ENCODE measurements around the gene RHOH. TPM values are rescaled to one million over a fixed set of nuclear protein-coding genes. Genes with fewer than 3 reads are reported as not detected.
"Not testable (repeated sequence)": the region's sequence is repeated elsewhere in the genome, so short reads cannot be mapped to it uniquely, and the experiment has no call there.

The RHOH gene
- total and polyA plus RNA-seq, 2 donors = 71.2 to 109 TPM

- Histone ChIP-seq H3K36me3 (ENCODE audit: control insufficient read depth in 2 of 2, insufficient read depth in 2 of 2, low read length in 1 of 2) (no peaks in the 10 kb centered on the region), H3K9me3 (ENCODE audit: control insufficient read depth in 2 of 2, insufficient read depth in 1 of 2, low read length in 1 of 2) (no peaks in the 10 kb centered on the region), H3K4me3 (ENCODE audit: low read length in 2 of 2) (no peak overlapping the region), H3K27ac (ENCODE audit: low read depth in 1 of 2, low read length in 1 of 2) (no peak overlapping the region), H3K4me1 (ENCODE audit: control insufficient read depth in 2 of 2, insufficient read depth in 2 of 2, low read length in 2 of 2) (peaks cover 28% of the 10 kb centered on the region in 2 donors), H3K27me3 (ENCODE audit: control insufficient read depth in 2 of 2, insufficient read depth in 1 of 2, low read length in 1 of 2) (no peaks in the 10 kb centered on the region)
- no peak for DNase-seq (ENCODE audit: low read depth in 6 of 9, low spot score in 9 of 9)
- WGBS = 0% methylated on average over 1 of the region's 1 CpG
These were observed 72.3 kb downstream of the RHOH start for GRCh38 chr4:40269133-40269532.

GRCh38 chr4:40270609-40271008 is 73.8 kb downstream of the RHOH start:
- Histone ChIP-seq H3K36me3 (ENCODE audit: control insufficient read depth in 2 of 2, insufficient read depth in 2 of 2, low read length in 1 of 2) (no peaks in the 10 kb centered on the region), H3K9me3 (ENCODE audit: control insufficient read depth in 2 of 2, insufficient read depth in 1 of 2, low read length in 1 of 2) (no peaks in the 10 kb centered on the region), H3K27ac (ENCODE audit: low read depth in 1 of 2, low read length in 1 of 2) (no peak overlapping the region), H3K4me1 (ENCODE audit: control insufficient read depth in 2 of 2, insufficient read depth in 2 of 2, low read length in 2 of 2) (peaks cover 20 to 25% of the 10 kb centered on the region in 2 donors), H3K27me3 (ENCODE audit: control insufficient read depth in 2 of 2, insufficient read depth in 1 of 2, low read length in 1 of 2) (no peaks in the 10 kb centered on the region), H3K4me3 (ENCODE audit: low read length in 2 of 2) (no peak overlapping the region)
- WGBS = 97% methylated on average over 12 of the region's 12 CpGs
- no peak for DNase-seq (ENCODE audit: low read depth in 6 of 9, low spot score in 9 of 9)

- Histone ChIP-seq H3K4me3 (ENCODE audit: low read length in 2 of 2) (no peak overlapping the region), H3K36me3 (ENCODE audit: control insufficient read depth in 2 of 2, insufficient read depth in 2 of 2, low read length in 1 of 2) (no peaks in the 10 kb centered on the region), H3K4me1 (ENCODE audit: control insufficient read depth in 2 of 2, insufficient read depth in 2 of 2, low read length in 2 of 2) (peaks cover 8 to 10% of the 10 kb centered on the region in 2 donors), H3K27me3 (ENCODE audit: control insufficient read depth in 2 of 2, insufficient read depth in 1 of 2, low read length in 1 of 2) (no peaks in the 10 kb centered on the region), H3K9me3 (ENCODE audit: control insufficient read depth in 2 of 2, insufficient read depth in 1 of 2, low read length in 1 of 2) (peaks cover 0 to 1% of the 10 kb centered on the region in 2 donors), H3K27ac (ENCODE audit: low read depth in 1 of 2, low read length in 1 of 2) (peak overlapping the region in 1 of 2 donors; percentile 8)
- peak in 1 of 9 donors; percentile 40 for DNase-seq (ENCODE audit: low read depth in 6 of 9, low spot score in 9 of 9)
- 88% methylated on average over 3 of the region's 3 CpGs for WGBS
These were observed 78.4 kb downstream of the RHOH start for GRCh38 chr4:40275065-40275730.

GRCh38 chr4:40276546-40276945 is 79.7 kb downstream of the RHOH start:
- no peaks in the 10 kb centered on the region for H3K36me3 ChIP-seq (ENCODE audit: control insufficient read depth in 2 of 2, insufficient read depth in 2 of 2, low read length in 1 of 2)
- H3K27ac ChIP-seq (ENCODE audit: low read depth in 1 of 2, low read length in 1 of 2) = no peak overlapping the region
- H3K4me1 ChIP-seq (ENCODE audit: control insufficient read depth in 2 of 2, insufficient read depth in 2 of 2, low read length in 2 of 2) = peaks cover 8 to 10% of the 10 kb centered on the region in 2 donors
- 69% methylated on average over 4 of the region's 4 CpGs for WGBS
- H3K9me3 ChIP-seq (ENCODE audit: control insufficient read depth in 2 of 2, insufficient read depth in 1 of 2, low read length in 1 of 2) = peaks cover 0 to 4% of the 10 kb centered on the region in 2 donors
- DNase-seq (ENCODE audit: low read depth in 6 of 9, low spot score in 9 of 9) = no peak
- H3K27me3 ChIP-seq (ENCODE audit: control insufficient read depth in 2 of 2, insufficient read depth in 1 of 2, low read length in 1 of 2) = no peaks in the 10 kb centered on the region
- H3K4me3 ChIP-seq (ENCODE audit: low read length in 2 of 2) = no peak overlapping the region

- Histone ChIP-seq H3K9me3 (ENCODE audit: control insufficient read depth in 2 of 2, insufficient read depth in 1 of 2, low read length in 1 of 2) (peaks cover 0 to 4% of the 10 kb centered on the region in 2 donors), H3K27me3 (ENCODE audit: control insufficient read depth in 2 of 2, insufficient read depth in 1 of 2, low read length in 1 of 2) (no peaks in the 10 kb centered on the region), H3K27ac (ENCODE audit: low read depth in 1 of 2, low read length in 1 of 2) (no peak overlapping the region), H3K36me3 (ENCODE audit: control insufficient read depth in 2 of 2, insufficient read depth in 2 of 2, low read length in 1 of 2) (no peaks in the 10 kb centered on the region), H3K4me3 (ENCODE audit: low read length in 2 of 2) (no peak overlapping the region), H3K4me1 (ENCODE audit: control insufficient read depth in 2 of 2, insufficient read depth in 2 of 2, low read length in 2 of 2) (peaks cover 13 to 18% of the 10 kb centered on the region in 2 donors)
- DNase-seq (ENCODE audit: low read depth in 6 of 9, low spot score in 9 of 9) = no peak
- 99% methylated on average over 2 of the region's 2 CpGs for WGBS
These were observed 83.8 kb downstream of the RHOH start for GRCh38 chr4:40280586-40280985.

- Histone ChIP-seq H3K9me3 (ENCODE audit: control insufficient read depth in 2 of 2, insufficient read depth in 1 of 2, low read length in 1 of 2) (peaks cover 0 to 4% of the 10 kb centered on the region in 2 donors), H3K4me3 (ENCODE audit: low read length in 2 of 2) (no peak overlapping the region), H3K27ac (ENCODE audit: low read depth in 1 of 2, low read length in 1 of 2) (no peak overlapping the region), H3K27me3 (ENCODE audit: control insufficient read depth in 2 of 2, insufficient read depth in 1 of 2, low read length in 1 of 2) (no peaks in the 10 kb centered on the region), H3K36me3 (ENCODE audit: control insufficient read depth in 2 of 2, insufficient read depth in 2 of 2, low read length in 1 of 2) (no peaks in the 10 kb centered on the region), H3K4me1 (ENCODE audit: control insufficient read depth in 2 of 2, insufficient read depth in 2 of 2, low read length in 2 of 2) (peaks cover 13 to 18% of the 10 kb centered on the region in 2 donors)
- no peak for DNase-seq (ENCODE audit: low read depth in 6 of 9, low spot score in 9 of 9)
- WGBS = 95% methylated on average over 3 of the region's 3 CpGs
These were observed 84.3 kb downstream of the RHOH start for GRCh38 chr4:40281099-40281498.

GRCh38 chr4:40281913-40282312 is 85.1 kb downstream of the RHOH start:
- DNase-seq (ENCODE audit: low read depth in 6 of 9, low spot score in 9 of 9) = no peak
- H3K27me3 ChIP-seq (ENCODE audit: control insufficient read depth in 2 of 2, insufficient read depth in 1 of 2, low read length in 1 of 2) = no peaks in the 10 kb centered on the region
- H3K4me1 ChIP-seq (ENCODE audit: control insufficient read depth in 2 of 2, insufficient read depth in 2 of 2, low read length in 2 of 2) = peaks cover 9 to 18% of the 10 kb centered on the region in 2 donors
- H3K36me3 ChIP-seq (ENCODE audit: control insufficient read depth in 2 of 2, insufficient read depth in 2 of 2, low read length in 1 of 2) = no peaks in the 10 kb centered on the region
- WGBS = 89% methylated on average over 5 of the region's 5 CpGs
- no peak overlapping the region for H3K27ac ChIP-seq (ENCODE audit: low read depth in 1 of 2, low read length in 1 of 2)
- no peak overlapping the region for H3K4me3 ChIP-seq (ENCODE audit: low read length in 2 of 2)
- peaks cover 0 to 4% of the 10 kb centered on the region in 2 donors for H3K9me3 ChIP-seq (ENCODE audit: control insufficient read depth in 2 of 2, insufficient read depth in 1 of 2, low read length in 1 of 2)

GRCh38 chr4:40282857-40283256 is 86.0 kb downstream of the RHOH start:
- H3K27ac ChIP-seq (ENCODE audit: low read depth in 1 of 2, low read length in 1 of 2); DNase-seq (ENCODE audit: low read depth in 6 of 9, low spot score in 9 of 9); H3K4me3 ChIP-seq (ENCODE audit: low read length in 2 of 2); H3K27me3 ChIP-seq (ENCODE audit: control insufficient read depth in 2 of 2, insufficient read depth in 1 of 2, low read length in 1 of 2); H3K36me3 ChIP-seq (ENCODE audit: control insufficient read depth in 2 of 2, insufficient read depth in 2 of 2, low read length in 1 of 2); H3K9me3 ChIP-seq (ENCODE audit: control insufficient read depth in 2 of 2, insufficient read depth in 1 of 2, low read length in 1 of 2): not testable (repeated sequence)
- 98% methylated on average over 7 of the region's 7 CpGs for WGBS
- peaks cover 9 to 18% of the 10 kb centered on the region in 2 donors for H3K4me1 ChIP-seq (ENCODE audit: control insufficient read depth in 2 of 2, insufficient read depth in 2 of 2, low read length in 2 of 2)

GRCh38 chr4:40283413-40283812 is 86.6 kb downstream of the RHOH start:
- Histone ChIP-seq H3K4me1 (ENCODE audit: control insufficient read depth in 2 of 2, insufficient read depth in 2 of 2, low read length in 2 of 2) (peaks cover 9 to 21% of the 10 kb centered on the region in 2 donors), H3K36me3 (ENCODE audit: control insufficient read depth in 2 of 2, insufficient read depth in 2 of 2, low read length in 1 of 2) (no peaks in the 10 kb centered on the region), H3K9me3 (ENCODE audit: control insufficient read depth in 2 of 2, insufficient read depth in 1 of 2, low read length in 1 of 2) (peaks cover 0 to 4% of the 10 kb centered on the region in 2 donors), H3K4me3 (ENCODE audit: low read length in 2 of 2) (no peak overlapping the region), H3K27ac (ENCODE audit: low read depth in 1 of 2, low read length in 1 of 2) (no peak overlapping the region), H3K27me3 (ENCODE audit: control insufficient read depth in 2 of 2, insufficient read depth in 1 of 2, low read length in 1 of 2) (no peaks in the 10 kb centered on the region)
- no peak for DNase-seq (ENCODE audit: low read depth in 6 of 9, low spot score in 9 of 9)
- WGBS = 95% methylated on average over 10 of the region's 10 CpGs

Measured in thymus (tissue), 11 donors.